ENCODE data around the gene RTP5. TPM values are rescaled to one million over a fixed set of nuclear protein-coding genes. Genes with fewer than 3 reads are reported as not detected.

RTP5 gene
- polyA plus RNA-seq, 1 experiment, result not detected

DNA sequence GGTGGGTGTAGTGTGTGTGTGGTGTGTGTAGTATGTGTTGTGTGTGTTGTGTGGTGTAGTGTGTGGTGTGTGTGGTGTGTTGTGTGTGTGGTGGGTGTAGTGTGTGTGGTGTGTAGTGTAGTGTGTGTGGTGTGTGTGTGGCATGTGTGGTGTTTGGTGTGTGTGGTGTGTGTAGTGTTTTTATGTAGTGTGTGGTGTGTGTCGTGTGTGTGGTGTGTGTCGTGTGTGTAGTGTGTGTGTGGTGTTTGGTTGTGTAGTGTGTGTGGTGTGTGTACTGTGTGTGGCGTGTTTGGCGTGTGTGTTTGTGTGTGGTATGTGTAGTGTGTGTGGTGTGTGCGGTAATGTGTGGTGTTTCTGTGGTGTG is 4.7 kb upstream of the RTP5 start:
- CTCF ChIA-PET, result no interaction called here
- H3K27me3 ChIP-seq (ENCODE audit: control insufficient read depth, insufficient read depth, low read length), result peaks cover 22% of the 10 kb centered on the region

DNA sequence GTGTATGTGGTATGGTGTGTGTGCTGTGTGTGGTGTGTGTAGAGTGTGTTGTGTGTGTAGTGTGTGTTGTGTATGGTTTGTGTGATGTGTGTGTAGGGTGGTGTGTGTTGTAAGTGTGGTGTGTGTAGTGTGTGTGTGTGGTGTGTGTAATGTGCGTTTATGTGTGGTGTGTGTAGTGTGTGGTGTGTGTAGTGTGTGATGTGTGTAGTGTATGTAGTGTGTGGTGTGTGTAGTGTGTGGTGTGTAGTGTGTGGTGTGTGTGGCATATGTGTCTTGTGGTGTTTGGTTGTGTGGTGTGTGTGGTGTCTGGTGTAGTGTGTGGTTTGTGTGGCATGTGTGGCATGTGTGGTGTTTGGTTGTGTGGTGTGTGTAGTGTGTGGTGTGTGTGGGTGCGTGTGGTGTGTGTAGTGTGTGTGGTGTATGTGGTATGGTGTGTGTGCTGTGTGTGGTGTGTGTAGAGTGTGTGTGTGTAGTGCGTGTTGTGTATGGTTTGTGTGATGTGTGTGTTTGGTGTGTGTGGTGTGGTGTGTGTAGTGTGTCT is 4.0 kb upstream of the RTP5 start:
- DNase-seq (ENCODE audit: low read depth), result no peak
- TF ChIP-seq, protein P1, sequence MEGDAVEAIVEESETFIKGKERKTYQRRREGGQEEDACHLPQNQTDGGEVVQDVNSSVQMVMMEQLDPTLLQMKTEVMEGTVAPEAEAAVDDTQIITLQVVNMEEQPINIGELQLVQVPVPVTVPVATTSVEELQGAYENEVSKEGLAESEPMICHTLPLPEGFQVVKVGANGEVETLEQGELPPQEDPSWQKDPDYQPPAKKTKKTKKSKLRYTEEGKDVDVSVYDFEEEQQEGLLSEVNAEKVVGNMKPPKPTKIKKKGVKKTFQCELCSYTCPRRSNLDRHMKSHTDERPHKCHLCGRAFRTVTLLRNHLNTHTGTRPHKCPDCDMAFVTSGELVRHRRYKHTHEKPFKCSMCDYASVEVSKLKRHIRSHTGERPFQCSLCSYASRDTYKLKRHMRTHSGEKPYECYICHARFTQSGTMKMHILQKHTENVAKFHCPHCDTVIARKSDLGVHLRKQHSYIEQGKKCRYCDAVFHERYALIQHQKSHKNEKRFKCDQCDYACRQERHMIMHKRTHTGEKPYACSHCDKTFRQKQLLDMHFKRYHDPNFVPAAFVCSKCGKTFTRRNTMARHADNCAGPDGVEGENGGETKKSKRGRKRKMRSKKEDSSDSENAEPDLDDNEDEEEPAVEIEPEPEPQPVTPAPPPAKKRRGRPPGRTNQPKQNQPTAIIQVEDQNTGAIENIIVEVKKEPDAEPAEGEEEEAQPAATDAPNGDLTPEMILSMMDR (IDR thresholded peaks at IDR 0.05; ENCODE audit: insufficient read depth, low read depth, low read length), result no peak
- H3K4me3 ChIP-seq (ENCODE audit: low read depth, low read length), result no peak overlapping the region
- no peaks in the 10 kb centered on the region for H3K36me3 ChIP-seq (ENCODE audit: control insufficient read depth, insufficient read depth, low read length)
- H3K27me3 ChIP-seq (ENCODE audit: control insufficient read depth, insufficient read depth, low read length), result peaks cover 21% of the 10 kb centered on the region
- ChIA-PET CTCF (no interaction called here), POLR2A (no interaction called here)

More for the DNA sequence above, 4.7 kb upstream of the RTP5 start:
- POLR2A ChIA-PET, result no interaction called here
- DNase-seq (ENCODE audit: low read depth), result no peak
- H3K4me3 ChIP-seq (ENCODE audit: low read depth, low read length), result no peak overlapping the region
- no peaks in the 10 kb centered on the region for H3K36me3 ChIP-seq (ENCODE audit: control insufficient read depth, insufficient read depth, low read length)
- TF ChIP-seq, protein P1 (IDR thresholded peaks at IDR 0.05; ENCODE audit: insufficient read depth, low read depth, low read length), result no peak

DNA sequence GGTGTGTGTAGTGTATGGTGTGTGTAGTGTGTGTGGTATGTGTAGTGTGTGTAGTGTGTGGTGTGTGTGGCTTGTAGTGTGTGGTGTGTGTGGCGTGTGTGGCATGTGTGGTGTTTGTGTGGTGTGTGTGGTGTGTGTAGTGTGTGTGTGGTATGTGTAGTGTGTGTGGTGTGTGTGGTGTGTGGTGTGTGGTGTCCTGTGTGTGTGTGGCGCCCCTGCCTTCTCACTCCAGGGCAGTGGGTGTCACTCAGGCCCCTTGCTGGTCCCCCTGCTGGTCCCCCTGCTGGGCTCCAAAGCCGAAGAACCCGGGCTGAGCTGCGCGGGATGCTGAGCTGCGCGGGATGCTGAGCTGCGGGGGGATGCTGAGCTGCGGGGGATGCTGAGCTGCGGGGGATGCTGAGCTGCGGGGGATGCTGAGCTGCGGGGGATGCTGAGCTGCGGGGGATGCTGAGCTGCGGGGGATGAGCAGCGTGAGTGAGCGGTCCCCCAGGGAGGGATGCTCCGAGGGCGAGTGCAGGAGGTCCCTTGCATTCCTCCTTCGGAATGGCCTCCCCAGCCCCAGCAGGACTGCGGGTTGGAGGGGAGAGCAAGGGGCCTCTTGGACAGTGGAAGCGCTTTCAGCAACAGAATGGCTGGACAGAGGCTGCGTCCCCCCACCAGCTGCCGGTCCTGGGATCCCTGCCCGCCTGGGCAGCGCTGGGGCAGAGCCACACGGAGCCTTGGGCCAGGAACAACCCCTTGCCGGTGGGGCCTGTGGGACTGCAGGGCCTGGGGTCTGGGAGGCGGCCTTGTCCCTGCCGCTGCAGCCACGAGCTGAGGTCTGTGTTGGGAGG is 3.4 kb upstream of the RTP5 start:
- POLR2A ChIA-PET, result no interaction called here
- DNase-seq (ENCODE audit: low read depth), result no peak
- TF ChIP-seq, protein P1 (IDR thresholded peaks at IDR 0.05; ENCODE audit: insufficient read depth, low read depth, low read length), result no peak

DNA sequence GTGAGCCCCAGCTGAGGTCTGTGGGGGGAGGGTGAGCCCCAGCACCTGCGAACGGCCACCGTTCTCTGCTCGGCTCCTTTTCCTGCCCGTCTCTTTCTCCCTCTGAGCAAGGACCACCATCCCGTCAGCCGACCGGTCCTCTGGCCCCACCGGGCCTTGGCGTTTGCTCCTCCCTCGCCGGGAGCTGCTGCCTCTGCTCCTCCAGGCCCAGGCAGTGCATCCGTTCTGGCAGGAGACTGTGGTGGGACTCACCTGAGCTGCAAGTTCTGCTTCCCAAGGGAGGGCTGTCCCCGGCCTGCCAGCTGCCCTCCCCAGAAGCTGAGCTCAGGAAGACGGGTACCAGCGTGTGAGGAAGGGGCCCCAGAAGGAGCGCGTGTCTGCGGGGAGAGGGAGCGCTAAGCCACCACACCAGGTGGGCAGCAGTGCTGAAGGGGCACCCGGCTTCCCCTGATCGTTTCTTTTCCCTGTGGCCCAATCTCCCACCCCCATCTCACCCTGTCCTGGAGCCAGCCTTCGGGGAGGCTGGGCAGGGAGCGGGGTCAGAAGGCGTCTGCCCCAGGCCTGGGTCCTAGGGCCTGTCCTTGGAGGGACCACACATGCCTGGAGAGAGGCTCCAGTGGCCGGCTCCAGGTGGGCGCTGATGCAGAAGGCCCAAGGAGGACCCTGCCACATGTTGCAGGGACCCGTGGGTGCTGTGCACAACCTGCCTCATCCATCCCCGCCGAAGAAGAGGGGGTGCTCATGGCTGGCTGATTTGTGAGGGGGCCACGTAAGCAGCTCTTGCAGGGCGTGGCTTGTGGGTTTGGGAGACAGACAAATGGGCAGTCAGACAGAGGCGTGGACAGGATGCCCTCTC is 2.5 kb upstream of the RTP5 start:
- Histone ChIP-seq H3K4me3 (ENCODE audit: low read depth, low read length) (no peak overlapping the region), H3K36me3 (ENCODE audit: control insufficient read depth, insufficient read depth, low read length) (no peaks in the 10 kb centered on the region), H3K27me3 (ENCODE audit: control insufficient read depth, insufficient read depth, low read length) (peaks cover 21% of the 10 kb centered on the region)
- POLR2A ChIA-PET, result no interaction called here
- DNase-seq (ENCODE audit: low read depth), result no peak
- TF ChIP-seq, protein P1 (IDR thresholded peaks at IDR 0.05; ENCODE audit: insufficient read depth, low read depth, low read length), result no peak
- CTCF ChIA-PET, result interaction anchor here (3.2 kb wide), 1 partner anchor 12 kb away, joined by 15 read pairs; no protein-coding TSS in a partner anchor

More for the DNA sequence above, 3.4 kb upstream of the RTP5 start:
- CTCF ChIA-PET, result interaction anchor here (3.2 kb wide), 1 partner anchor 13 kb away, joined by 15 read pairs; no protein-coding TSS in a partner anchor
- H3K27me3 ChIP-seq (ENCODE audit: control insufficient read depth, insufficient read depth, low read length), result peaks cover 21% of the 10 kb centered on the region
- no peak overlapping the region for H3K4me3 ChIP-seq (ENCODE audit: low read depth, low read length)
- no peaks in the 10 kb centered on the region for H3K36me3 ChIP-seq (ENCODE audit: control insufficient read depth, insufficient read depth, low read length)
